ENCODE results near the gene FGF14. TPM values are rescaled to one million over a fixed set of nuclear protein-coding genes. Genes with fewer than 3 reads are reported as not detected.

The FGF14 gene
- total RNA-seq, 5 donors from 2014 or later (not counting 1 experiment from before 2014, with no cell fraction given) = 0.03 TPM; not detected in 3

DNA sequence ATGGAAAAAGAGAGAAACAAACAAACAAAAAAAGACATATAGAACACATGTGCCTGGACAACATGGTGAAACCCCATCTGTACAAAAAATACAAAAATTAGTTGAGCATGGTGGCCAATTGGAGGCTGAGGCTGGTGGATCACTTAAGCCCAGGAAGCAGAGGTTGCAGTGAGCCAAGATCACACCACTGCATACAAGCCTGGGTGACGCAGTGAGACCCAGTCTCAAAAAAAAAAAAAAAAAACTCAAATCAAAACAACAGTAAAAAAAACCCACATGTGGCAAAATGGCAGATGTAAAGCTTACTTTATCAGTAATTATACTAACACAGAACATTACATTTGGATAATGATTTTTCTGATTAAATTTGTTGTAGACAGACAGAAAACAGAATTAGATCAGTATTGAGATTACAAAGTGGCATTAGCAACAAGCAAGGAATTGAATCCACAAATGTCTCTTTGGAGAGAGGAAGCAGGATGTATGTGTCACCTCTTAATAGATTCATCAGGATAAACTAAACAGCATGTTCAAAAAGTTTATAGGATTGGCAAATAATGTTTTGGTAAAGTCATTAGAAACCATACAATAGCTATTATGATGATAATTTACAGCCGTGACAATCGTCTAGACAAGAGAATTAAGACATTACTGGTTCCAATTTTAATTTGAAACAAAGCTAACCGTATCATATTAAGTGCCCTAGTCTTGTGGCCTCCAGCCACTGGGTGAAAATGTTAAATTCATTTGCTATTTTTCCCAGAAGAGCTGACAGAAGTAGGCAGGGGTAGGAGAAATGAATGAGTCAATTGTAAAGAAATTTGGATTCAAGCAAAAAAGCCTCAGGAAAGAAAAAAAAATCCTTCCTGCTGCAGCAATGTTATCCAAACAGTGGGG is 206.0 kb downstream of the FGF14 start:
- Mint-ChIP-seq H3K27ac (no peak overlapping the region), H3K27me3 (peaks cover 0 to 9% of the 10 kb centered on the region in 2 donors), H3K9me3 (peaks cover 0 to 4% (median 0%) of the 10 kb centered on the region in 3 donors), H3K36me3 (no peaks in the 10 kb centered on the region), H3K4me3 (no peak overlapping the region), H3K4me1 (peaks cover 0 to 4% (median 4%) of the 10 kb centered on the region in 3 donors)
- DNase-seq (no peak), ATAC-seq (replicated peaks in 1 of 4) (no peak)
- ChIA-PET POLR2A (no interaction called here), CTCF (interaction anchor here in 1 of 2 donors (0.7 kb wide), 1 partner anchor 306 kb away, joined by 3 read pairs; no protein-coding TSS in a partner anchor)
- no peak overlapping the region for H3K27ac ChIP-seq (ENCODE audit: low read length)
- H3K36me3 ChIP-seq (ENCODE audit: control insufficient read depth in 2 of 2, extremely low read depth in 1 of 2, insufficient read depth in 1 of 2, low read length in 1 of 2) = no peaks in the 10 kb centered on the region
- H3K9me3 ChIP-seq = no peaks in the 10 kb centered on the region
- no peaks in the 10 kb centered on the region for H3K27me3 ChIP-seq (replicated peaks in 1 of 2; ENCODE audit: control insufficient read depth in 2 of 2, extremely low read depth in 1 of 2, insufficient read depth in 2 of 2, low read length in 1 of 2)
- 100% methylated on average over 1 of the region's 4 CpGs for WGBS (ENCODE audit: insufficient coverage)
- no peak overlapping the region for H3K4me3 ChIP-seq (ENCODE audit: control insufficient read depth in 1 of 2, extremely low read depth in 1 of 2, low read length in 1 of 2)
- no peaks in the 10 kb centered on the region for H3K4me1 ChIP-seq (ENCODE audit: control insufficient read depth in 1 of 2, extremely low read depth in 1 of 2, insufficient read depth in 2 of 2, low read length in 2 of 2)

DNA sequence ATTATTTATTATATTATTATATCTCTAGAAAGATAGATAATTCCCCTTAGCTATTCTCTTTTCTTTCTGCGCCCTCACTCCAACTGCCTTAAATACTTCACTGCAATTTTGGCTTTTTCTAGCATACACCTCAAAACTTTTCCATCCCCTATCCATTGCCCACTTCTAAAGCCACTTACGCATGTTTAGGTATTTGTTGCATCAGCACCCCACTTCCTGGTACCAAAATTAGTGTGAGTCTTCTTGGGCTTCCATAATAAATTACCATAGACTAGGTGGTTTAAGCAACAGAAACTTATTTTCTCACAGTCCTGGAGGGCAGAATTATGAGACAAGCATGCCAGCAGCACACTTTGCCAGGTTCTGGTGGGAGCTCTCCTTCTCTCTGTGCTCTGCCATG is 209.0 kb downstream of the FGF14 start:
- Histone ChIP-seq H3K4me1 (ENCODE audit: control insufficient read depth in 1 of 2, extremely low read depth in 1 of 2, insufficient read depth in 2 of 2, low read length in 2 of 2) (no peaks in the 10 kb centered on the region), H3K4me3 (ENCODE audit: control insufficient read depth in 1 of 2, extremely low read depth in 1 of 2, low read length in 1 of 2) (no peak overlapping the region), H3K27ac (ENCODE audit: low read length) (no peak overlapping the region), H3K9me3 (no peaks in the 10 kb centered on the region), H3K27me3 (replicated peaks in 1 of 2; ENCODE audit: control insufficient read depth in 2 of 2, extremely low read depth in 1 of 2, insufficient read depth in 2 of 2, low read length in 1 of 2) (no peaks in the 10 kb centered on the region), H3K36me3 (ENCODE audit: control insufficient read depth in 2 of 2, extremely low read depth in 1 of 2, insufficient read depth in 1 of 2, low read length in 1 of 2) (no peaks in the 10 kb centered on the region)
- 100% methylated on average over 1 of the region's 2 CpGs for WGBS (ENCODE audit: insufficient coverage)
- Mint-ChIP-seq H3K27me3 (peaks cover 0 to 6% of the 10 kb centered on the region in 2 donors), H3K27ac (peak overlapping the region in 1 of 2 donors; percentile 41), H3K4me1 (peaks cover 0 to 4% (median 4%) of the 10 kb centered on the region in 3 donors), H3K36me3 (no peaks in the 10 kb centered on the region), H3K9me3 (peaks cover 0 to 7% (median 0%) of the 10 kb centered on the region in 3 donors), H3K4me3 (no peak overlapping the region)
- POLR2A ChIA-PET = no interaction called here
- DNase-seq = no peak
- CTCF ChIA-PET = no interaction called here
- ATAC-seq (replicated peaks in 1 of 4) = no peak

DNA sequence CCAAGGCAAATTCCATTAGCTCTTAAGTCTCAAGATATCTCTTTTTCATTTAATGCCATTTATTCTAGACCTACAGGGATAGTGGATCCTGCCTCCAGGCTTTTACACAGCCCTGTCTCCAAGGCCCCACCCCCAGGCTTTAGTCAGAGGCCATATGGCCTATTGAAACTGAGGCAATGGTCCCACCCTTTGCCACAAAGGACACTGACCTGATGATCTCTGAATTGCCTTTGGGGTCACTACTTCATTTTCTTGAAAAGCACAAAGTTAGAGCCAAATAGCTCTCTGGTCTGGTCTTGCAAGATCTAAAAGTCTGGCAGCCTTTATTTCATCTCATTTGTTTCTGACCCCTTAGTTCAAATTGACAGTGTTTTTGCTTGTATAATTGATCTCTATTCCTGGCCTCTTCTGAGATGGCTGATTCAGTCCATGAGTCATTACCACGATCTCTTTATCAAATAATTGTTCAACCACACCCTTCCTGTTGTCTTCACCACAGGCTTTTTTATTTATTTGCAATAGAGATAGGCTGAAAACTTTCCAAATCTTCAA is 209.8 kb downstream of the FGF14 start:
- no peaks in the 10 kb centered on the region for H3K36me3 Mint-ChIP-seq
- Histone ChIP-seq H3K4me1 (ENCODE audit: control insufficient read depth in 1 of 2, extremely low read depth in 1 of 2, insufficient read depth in 2 of 2, low read length in 2 of 2) (no peaks in the 10 kb centered on the region), H3K27me3 (replicated peaks in 1 of 2; ENCODE audit: control insufficient read depth in 2 of 2, extremely low read depth in 1 of 2, insufficient read depth in 2 of 2, low read length in 1 of 2) (no peaks in the 10 kb centered on the region), H3K4me3 (ENCODE audit: control insufficient read depth in 1 of 2, extremely low read depth in 1 of 2, low read length in 1 of 2) (no peak overlapping the region), H3K9me3 (no peaks in the 10 kb centered on the region), H3K27ac (ENCODE audit: low read length) (no peak overlapping the region), H3K36me3 (ENCODE audit: control insufficient read depth in 2 of 2, extremely low read depth in 1 of 2, insufficient read depth in 1 of 2, low read length in 1 of 2) (no peaks in the 10 kb centered on the region)
- DNase-seq = no peak
- no peak overlapping the region for H3K4me3 Mint-ChIP-seq
- H3K4me1 Mint-ChIP-seq = peaks cover 0 to 4% (median 4%) of the 10 kb centered on the region in 3 donors
- H3K27me3 Mint-ChIP-seq = peaks cover 0 to 6% of the 10 kb centered on the region in 2 donors
- ChIA-PET POLR2A (no interaction called here), CTCF (no interaction called here)
- WGBS (ENCODE audit: insufficient coverage) = no CpG with 5 or more reads among the region's 1 CpG
- no peak overlapping the region for H3K27ac Mint-ChIP-seq
- peaks cover 0 to 7% (median 0%) of the 10 kb centered on the region in 3 donors for H3K9me3 Mint-ChIP-seq
- ATAC-seq (replicated peaks in 1 of 4) = no peak

DNA sequence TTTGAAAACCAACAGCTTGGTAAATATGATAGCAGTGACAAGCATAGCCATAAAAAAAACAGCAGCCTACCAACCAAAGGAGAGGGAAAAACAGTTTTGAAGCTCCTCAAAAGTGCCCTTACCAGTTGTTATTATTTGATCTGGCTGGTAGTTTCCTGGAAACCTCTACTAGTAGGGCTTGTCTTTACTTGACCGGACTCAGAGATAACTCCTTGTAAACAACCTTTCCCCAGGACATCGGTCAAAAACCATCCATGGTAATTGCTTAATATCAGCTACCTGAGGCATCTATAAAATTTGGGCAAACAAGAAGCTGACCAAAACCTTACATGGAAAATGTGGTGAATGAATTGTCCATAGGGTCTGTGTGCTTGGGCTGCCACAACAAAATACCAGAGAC is 210.9 kb downstream of the FGF14 start:
- no peak for ATAC-seq (replicated peaks in 1 of 4)
- no peaks in the 10 kb centered on the region for H3K36me3 Mint-ChIP-seq
- no peak overlapping the region for H3K27ac Mint-ChIP-seq
- Histone ChIP-seq H3K36me3 (ENCODE audit: control insufficient read depth in 2 of 2, extremely low read depth in 1 of 2, insufficient read depth in 1 of 2, low read length in 1 of 2) (no peaks in the 10 kb centered on the region), H3K27ac (ENCODE audit: low read length) (no peak overlapping the region), H3K27me3 (replicated peaks in 1 of 2; ENCODE audit: control insufficient read depth in 2 of 2, extremely low read depth in 1 of 2, insufficient read depth in 2 of 2, low read length in 1 of 2) (no peaks in the 10 kb centered on the region), H3K4me3 (ENCODE audit: control insufficient read depth in 1 of 2, extremely low read depth in 1 of 2, low read length in 1 of 2) (no peak overlapping the region), H3K4me1 (ENCODE audit: control insufficient read depth in 1 of 2, extremely low read depth in 1 of 2, insufficient read depth in 2 of 2, low read length in 2 of 2) (no peaks in the 10 kb centered on the region), H3K9me3 (no peaks in the 10 kb centered on the region)
- peaks cover 0 to 7% (median 0%) of the 10 kb centered on the region in 3 donors for H3K9me3 Mint-ChIP-seq
- H3K27me3 Mint-ChIP-seq = peaks cover 0 to 6% of the 10 kb centered on the region in 2 donors
- no peak for DNase-seq
- WGBS (ENCODE audit: insufficient coverage) = no CpG with 5 or more reads among the region's 2 CpGs
- ChIA-PET POLR2A (no interaction called here), CTCF (no interaction called here)
- no peak overlapping the region for H3K4me3 Mint-ChIP-seq
- H3K4me1 Mint-ChIP-seq = peaks cover 0 to 4% (median 4%) of the 10 kb centered on the region in 3 donors

DNA sequence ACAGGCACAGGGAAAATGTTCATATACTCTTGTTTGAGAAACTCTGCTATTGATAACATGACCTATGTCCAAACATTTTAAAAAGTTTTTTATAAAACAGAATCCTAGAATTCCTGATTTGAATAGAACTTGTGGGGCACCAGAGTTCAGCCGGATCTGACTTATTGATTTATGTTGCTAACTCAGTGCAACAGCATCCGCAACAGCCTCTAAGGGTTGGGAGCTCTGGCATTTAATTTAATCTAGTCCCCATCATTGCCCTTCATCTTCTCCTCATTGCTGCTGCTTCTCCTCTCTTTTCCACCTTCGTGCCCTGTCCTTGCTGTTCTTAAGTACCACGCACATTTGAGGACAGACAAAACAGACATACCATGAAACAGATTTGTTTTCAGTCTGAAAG is 214.5 kb downstream of the FGF14 start:
- Histone ChIP-seq H3K27me3 (replicated peaks in 1 of 2; ENCODE audit: control insufficient read depth in 2 of 2, extremely low read depth in 1 of 2, insufficient read depth in 2 of 2, low read length in 1 of 2) (no peaks in the 10 kb centered on the region), H3K4me1 (ENCODE audit: control insufficient read depth in 1 of 2, extremely low read depth in 1 of 2, insufficient read depth in 2 of 2, low read length in 2 of 2) (no peaks in the 10 kb centered on the region), H3K4me3 (ENCODE audit: control insufficient read depth in 1 of 2, extremely low read depth in 1 of 2, low read length in 1 of 2) (no peak overlapping the region), H3K36me3 (ENCODE audit: control insufficient read depth in 2 of 2, extremely low read depth in 1 of 2, insufficient read depth in 1 of 2, low read length in 1 of 2) (no peaks in the 10 kb centered on the region), H3K9me3 (no peaks in the 10 kb centered on the region), H3K27ac (ENCODE audit: low read length) (no peak overlapping the region)
- no peak for ATAC-seq (replicated peaks in 1 of 4)
- ChIA-PET CTCF (no interaction called here), POLR2A (no interaction called here)
- Mint-ChIP-seq H3K27me3 (no peaks in the 10 kb centered on the region), H3K9me3 (peaks cover 0 to 5% (median 0%) of the 10 kb centered on the region in 3 donors), H3K27ac (no peak overlapping the region), H3K4me1 (peaks cover 0 to 3% (median 2%) of the 10 kb centered on the region in 3 donors), H3K36me3 (no peaks in the 10 kb centered on the region), H3K4me3 (no peak overlapping the region)
- WGBS (ENCODE audit: insufficient coverage) = 78% methylated on average over 3 of the region's 4 CpGs
- no peak for DNase-seq

DNA sequence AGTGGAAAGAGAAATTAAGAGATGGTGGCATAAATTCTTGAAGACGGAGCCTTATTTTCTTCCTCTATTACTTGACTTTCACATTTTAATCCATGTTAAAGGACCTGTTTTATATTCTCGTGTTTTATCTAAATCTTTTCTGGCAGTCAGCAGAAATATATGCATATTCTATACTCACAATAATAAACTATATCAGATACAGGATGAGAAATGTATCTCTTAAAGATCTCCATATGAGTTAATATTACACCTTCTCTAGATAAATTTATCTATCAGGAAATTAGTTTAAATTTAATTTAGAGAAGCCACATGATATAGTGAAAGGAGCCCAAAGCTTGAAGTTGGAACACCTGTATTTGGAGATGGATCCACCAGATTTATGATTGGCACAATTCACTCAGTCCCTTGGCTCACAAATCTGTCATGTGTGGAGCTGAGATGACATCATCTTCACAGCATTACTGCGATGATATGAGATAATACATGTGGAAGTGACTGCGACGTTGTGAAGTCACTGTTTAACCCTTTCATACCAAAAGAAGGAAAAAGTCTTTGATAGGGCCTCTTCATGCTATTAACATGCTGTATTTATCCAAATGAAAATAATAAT is 216.4 kb downstream of the FGF14 start:
- Histone ChIP-seq H3K4me1 (ENCODE audit: control insufficient read depth in 1 of 2, extremely low read depth in 1 of 2, insufficient read depth in 2 of 2, low read length in 2 of 2) (no peaks in the 10 kb centered on the region), H3K27ac (ENCODE audit: low read length) (no peak overlapping the region), H3K27me3 (replicated peaks in 1 of 2; ENCODE audit: control insufficient read depth in 2 of 2, extremely low read depth in 1 of 2, insufficient read depth in 2 of 2, low read length in 1 of 2) (no peaks in the 10 kb centered on the region), H3K4me3 (ENCODE audit: control insufficient read depth in 1 of 2, extremely low read depth in 1 of 2, low read length in 1 of 2) (no peak overlapping the region), H3K36me3 (ENCODE audit: control insufficient read depth in 2 of 2, extremely low read depth in 1 of 2, insufficient read depth in 1 of 2, low read length in 1 of 2) (no peaks in the 10 kb centered on the region), H3K9me3 (no peaks in the 10 kb centered on the region)
- DNase-seq (no peak), ATAC-seq (replicated peaks in 1 of 4) (no peak)
- H3K4me1 Mint-ChIP-seq = no peaks in the 10 kb centered on the region
- no peaks in the 10 kb centered on the region for H3K36me3 Mint-ChIP-seq
- no peaks in the 10 kb centered on the region for H3K27me3 Mint-ChIP-seq
- CTCF ChIA-PET = no interaction called here
- H3K9me3 Mint-ChIP-seq = peaks cover 0 to 3% (median 0%) of the 10 kb centered on the region in 3 donors
- WGBS (ENCODE audit: insufficient coverage) = no CpG with 5 or more reads among the region's 5 CpGs
- H3K4me3 Mint-ChIP-seq = no peak overlapping the region
- no peak overlapping the region for H3K27ac Mint-ChIP-seq
- POLR2A ChIA-PET = no interaction called here
